Kidney epithelial cell (primary cell): ENCODE measurements around the gene MFRP. TPM values are rescaled to one million over a fixed set of nuclear protein-coding genes. Genes with fewer than 3 reads are reported as not detected.
"Not testable (repeated sequence)": the region's sequence is repeated elsewhere in the genome, so short reads cannot be mapped to it uniquely, and the experiment has no call there.

Source experiments
- DNase-seq: peaks from one replicate; pipeline ENCODE4 v3.0.0-alpha.2; 2010; ENCODE audit warnings: low read depth
- H3K27me3 ChIP-seq: 2 replicates; pipeline ENCODE4 v1.6.0; 2011; ENCODE audit warnings: low read length; ENCODE audit not compliant: control insufficient read depth, insufficient read depth
- H3K36me3 ChIP-seq: 2 replicates; pipeline ENCODE4 v1.5.1; 2011; ENCODE audit warnings: low read length; ENCODE audit not compliant: control insufficient read depth, insufficient read depth
- H3K4me3 ChIP-seq: 2 replicates; pipeline ENCODE4 v1.5.1; 2011; ENCODE audit warnings: low read depth, mild to moderate bottlenecking, control low read depth, low read length
- CTCF ChIP-seq: IDR thresholded peaks from 2 replicates; pipeline ENCODE4 v1.5.1; 2011; ENCODE audit warnings: mild to moderate bottlenecking, moderate library complexity, low read length, control low read depth, inconsistent platforms; ENCODE audit not compliant: insufficient read depth, poor library complexity, severe bottlenecking
- total RNA-seq: library from RNA; depleted of rRNA; stranded (reverse); fragments of >200 nt; gene quantifications from 2 replicates; pipeline ENCODE4 v1.2.3, GENCODE V29; 2015

Gene MFRP
- not detected in 2 replicates for total RNA-seq

GRCh38 chr11:119346605-119347004 lies at the start of gene MFRP:
Gene MFRP, minus strand, starts transcription at chr11:119346705. Its CDS starts 192 bp downstream, at chr11:119346513.
- no peak for TF ChIP-seq CTCF

GRCh38 chr11:119391275-119391674 lies 44.8 kb upstream of the MFRP start:
- H3K27me3 ChIP-seq = no peaks in the 10 kb centered on the region
- no peak overlapping the region for H3K4me3 ChIP-seq
- no peak for TF ChIP-seq CTCF
- no peaks in the 10 kb centered on the region for H3K36me3 ChIP-seq
- DNase-seq = no peak

More at GRCh38 chr11:119346605-119347004, at the start of gene MFRP:
- Histone ChIP-seq H3K4me3 (no peak within 1 kb of the TSS), H3K27me3 (peaks cover 25% of the 10 kb centered on the region), H3K36me3 (no peaks in the 10 kb centered on the region)
- DNase-seq = no peak

- no peak overlapping the region for H3K4me3 ChIP-seq
- no peak for DNase-seq
- no peaks in the 10 kb centered on the region for H3K36me3 ChIP-seq
- peak; percentile 36 for TF ChIP-seq CTCF
- H3K27me3 ChIP-seq = no peaks in the 10 kb centered on the region
Measured at GRCh38 chr11:119389611-119390254, 43.2 kb upstream of the MFRP start.

GRCh38 chr11:119388103-119388502 lies 41.6 kb upstream of the MFRP start:
- Histone ChIP-seq H3K4me3 (no peak overlapping the region), H3K36me3 (no peaks in the 10 kb centered on the region), H3K27me3 (no peaks in the 10 kb centered on the region)
- no peak for DNase-seq
- TF ChIP-seq CTCF = no peak

- no peaks in the 10 kb centered on the region for H3K36me3 ChIP-seq
- no peak for TF ChIP-seq CTCF
- H3K4me3 ChIP-seq = no peak overlapping the region
- H3K27me3 ChIP-seq = no peaks in the 10 kb centered on the region
- DNase-seq = no peak
Measured at GRCh38 chr11:119384332-119384731, 37.8 kb upstream of the MFRP start.

GRCh38 chr11:119382513-119382912 lies 36.0 kb upstream of the MFRP start:
- DNase-seq, H3K36me3 ChIP-seq, H3K27me3 ChIP-seq, H3K4me3 ChIP-seq: not testable (repeated sequence)
